Amygdala (tissue), 56 donors: ENCODE measurements around the gene HEATR5A.
"Not testable (repeated sequence)": the region's sequence is repeated elsewhere in the genome, so short reads cannot be mapped to it uniquely, and the experiment has no call there.

Source experiments
- DNase-seq, 56 donors: peaks; one replicate each; lab custom pipeline; 2025; lab: John Stamatoyannopoulos, UW

HEATR5A gene

GRCh38 chr14:31292937-31293616, 127.3 kb downstream of the HEATR5A start:
- DNase-seq: no peak

GRCh38 chr14:31291210-31291609, 129.1 kb downstream of the HEATR5A start:
- no peak for DNase-seq

- DNase-seq: no peak
Measured at GRCh38 chr14:31287294-31287972, 132.9 kb downstream of the HEATR5A start.

GRCh38 chr14:31286456-31287293, 133.7 kb downstream of the HEATR5A start:
- no peak for DNase-seq

GRCh38 chr14:31283578-31284252, 136.6 kb downstream of the HEATR5A start:
- no peak for DNase-seq

- DNase-seq: no peak
Measured at GRCh38 chr14:31283153-31283552, 137.2 kb downstream of the HEATR5A start.

GRCh38 chr14:31280871-31281220, 139.5 kb downstream of the HEATR5A start:
- no peak for DNase-seq

- DNase-seq: no peak
Measured at GRCh38 chr14:31280132-31280870, 140.0 kb downstream of the HEATR5A start.

GRCh38 chr14:31278883-31279282, 141.5 kb downstream of the HEATR5A start:
- DNase-seq: no peak

- DNase-seq: no peak
Measured at GRCh38 chr14:31277085-31277484, 143.3 kb downstream of the HEATR5A start.

- not testable (repeated sequence) for DNase-seq
Measured at GRCh38 chr14:31276417-31276816, 143.9 kb downstream of the HEATR5A start.

GRCh38 chr14:31275731-31276130, 144.6 kb downstream of the HEATR5A start:
- no peak for DNase-seq

GRCh38 chr14:31271648-31272047, 148.7 kb downstream of the HEATR5A start:
- no peak for DNase-seq

GRCh38 chr14:31270196-31270772, 150.1 kb downstream of the HEATR5A start:
- no peak for DNase-seq

- DNase-seq: no peak
Measured at GRCh38 chr14:31269634-31270195, 150.6 kb downstream of the HEATR5A start.

GRCh38 chr14:31268216-31268615, 152.1 kb downstream of the HEATR5A start:
- DNase-seq: no peak

- DNase-seq: no peak
Measured at GRCh38 chr14:31266437-31267331, 153.7 kb downstream of the HEATR5A start.

- DNase-seq: no peak
Measured at GRCh38 chr14:31265701-31266398, 154.5 kb downstream of the HEATR5A start.
